A549 (cell line): Measurements from ENCODE around the gene LYPD8.

Source experiments
- CHD2 ChIP-seq: fragments of 150-350 bp; IDR thresholded peaks from 2 replicates; pipeline ENCODE4 v1.6.1; 2014; ENCODE audit warnings: low read length; ENCODE audit not compliant: partially characterized antibody
- CTCF ChIP-seq: fragments of >200 bp; sonication (Bioruptor Twin); formaldehyde crosslinking; IDR thresholded peaks from 3 replicates; pipeline ENCODE4 v1.5.1; 2016
- EP300 ChIP-seq, 2 experiments: fragments of >200 bp; sonication (Bioruptor Twin); formaldehyde crosslinking; IDR thresholded peaks; 2 replicates in 1 of 2; 3 replicates in 1 of 2; pipeline ENCODE4 v1.6.1; 2016 to 2017
- JUN ChIP-seq, 2 experiments: fragments of >200 bp; sonication (Bioruptor Twin); formaldehyde crosslinking; IDR thresholded peaks; 2 replicates in 1 of 2; 3 replicates in 1 of 2; pipeline ENCODE4 v1.6.1; 2016 to 2017
- KDM1A ChIP-seq: fragments of 200-600 bp; sonication (generic); IDR thresholded peaks from 2 replicates; pipeline ENCODE4 v1.6.1; 2016; ENCODE audit warnings: low read depth, mild to moderate bottlenecking
- MAZ ChIP-seq: fragments of 150-350 bp; IDR thresholded peaks from 2 replicates; pipeline ENCODE4 v1.6.1; 2014; ENCODE audit warnings: antibody characterized with exemption, low read depth, low read length, borderline replicate concordance
- MYC ChIP-seq: IDR thresholded peaks from 2 replicates; pipeline ENCODE4 v1.6.1; 2012; ENCODE audit warnings: mild to moderate bottlenecking, inconsistent platforms, low read length, improper control_type of control experiment, borderline replicate concordance
- POLR2AphosphoS2 ChIP-seq: conservative IDR thresholded peaks from 2 replicates; pipeline ENCODE4 v1.6.1; 2012; ENCODE audit warnings: low read length, improper control_type of control experiment, inconsistent platforms
- RNF2 ChIP-seq: fragments of 200-600 bp; sonication (generic); IDR thresholded peaks from 2 replicates; pipeline ENCODE4 v1.6.1; 2016; ENCODE audit warnings: low read depth, mild to moderate bottlenecking, antibody characterized with exemption, moderate library complexity, borderline replicate concordance
- SMC3 ChIP-seq: fragments of >200 bp; sonication (Bioruptor Twin); formaldehyde crosslinking; IDR thresholded peaks from 3 replicates; pipeline ENCODE4 v1.6.1; 2018; ENCODE audit warnings: inconsistent platforms

GRCh38 chr1:248788327-248788726 is 32.8 kb upstream of the LYPD8 start:
- no peak for TF ChIP-seq SMC3
- TF ChIP-seq MYC, result no peak
- TF ChIP-seq MAZ, result no peak
- TF ChIP-seq KDM1A, result no peak
- no peak for TF ChIP-seq CTCF
- TF ChIP-seq JUN (IDR thresholded peaks at IDR 0.05), result no peak
- no peak for TF ChIP-seq POLR2AphosphoS2
- TF ChIP-seq RNF2, result no peak
- TF ChIP-seq CHD2, result no peak
- no peak for TF ChIP-seq EP300 (IDR thresholded peaks at IDR 0.05)
